ENCODE data around the gene ALDH1L1.
"Not testable (repeated sequence)": the region's sequence is repeated elsewhere in the genome, so short reads cannot be mapped to it uniquely, and the experiment has no call there.

The ALDH1L1 gene

DNA sequence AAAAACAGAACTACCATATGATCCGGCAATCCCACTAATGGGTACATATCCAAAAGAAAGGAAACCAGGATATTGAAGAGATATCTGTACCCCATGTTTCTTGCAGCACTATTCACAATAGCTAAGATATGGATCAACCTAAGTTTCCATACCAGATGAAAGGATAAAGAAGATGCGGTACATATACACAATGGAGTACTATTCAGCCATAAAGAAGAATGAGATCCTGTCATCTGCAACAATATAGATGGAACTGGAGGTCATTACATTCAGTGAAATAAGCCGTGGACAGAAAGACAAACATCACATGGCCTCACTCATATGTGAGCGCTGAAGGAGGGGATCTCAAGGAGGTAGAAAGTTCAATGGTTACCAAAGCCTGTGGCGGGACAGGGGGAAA, 99.4 kb downstream of the ALDH1L1 start:
- no peak for DNase-seq

DNA sequence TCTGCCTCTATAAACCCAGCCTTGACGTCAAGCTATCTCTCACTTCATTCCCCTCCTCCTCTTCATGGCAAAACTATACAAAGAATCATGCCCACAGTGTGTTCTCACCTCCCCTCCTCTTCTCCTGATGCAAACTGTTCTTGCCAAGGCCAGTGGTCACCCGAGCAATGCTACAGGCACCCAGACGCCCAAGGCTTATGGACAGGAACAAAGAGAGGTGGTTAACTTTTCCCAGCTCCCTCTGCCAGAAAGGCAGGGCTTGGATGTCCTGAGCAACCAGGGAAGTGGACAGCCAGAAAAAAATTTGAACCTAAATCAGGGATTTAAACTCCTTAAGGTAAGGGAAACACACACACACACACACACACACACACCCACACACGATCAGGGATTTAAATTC, 101.5 kb downstream of the ALDH1L1 start:
- no peak for DNase-seq

DNA sequence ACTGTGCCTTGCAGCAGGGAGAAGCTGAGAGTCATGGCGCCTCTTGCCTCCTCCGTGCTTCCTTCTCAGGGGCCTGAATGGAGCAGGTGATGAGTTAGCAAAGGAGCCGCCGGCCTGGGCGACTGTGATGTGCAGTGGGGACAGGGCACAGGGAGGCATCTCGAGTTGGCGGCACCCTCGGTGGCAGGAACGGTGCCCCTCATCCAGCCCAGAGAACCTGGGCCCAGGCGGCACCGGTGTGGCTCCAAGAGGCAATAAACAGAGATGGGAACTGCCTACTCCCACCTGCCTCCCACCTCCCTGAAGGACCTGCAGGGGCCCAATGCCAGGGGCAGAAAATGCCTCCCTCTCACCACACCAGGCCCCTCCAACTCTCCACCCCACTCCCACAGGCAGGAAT, 102.6 kb downstream of the ALDH1L1 start:
- DNase-seq: no peak

DNA sequence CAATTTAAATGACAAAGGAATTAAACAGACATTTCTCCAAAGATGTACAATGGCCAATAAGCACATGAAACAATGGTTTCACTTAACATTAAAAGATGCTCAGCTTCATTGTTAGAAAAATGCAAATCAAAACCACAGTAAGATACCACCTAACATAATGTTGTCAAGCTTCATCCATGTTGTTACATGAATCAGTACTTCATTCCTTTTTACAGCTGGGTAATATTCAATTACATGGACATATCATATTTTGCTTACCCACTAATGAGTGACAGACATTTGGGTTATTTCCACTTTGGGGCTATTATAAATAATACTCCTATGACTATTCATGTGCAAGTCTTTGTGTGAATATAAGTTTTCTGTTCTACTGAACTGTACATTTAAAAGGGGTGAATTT, 104.2 kb downstream of the ALDH1L1 start:
- no peak for DNase-seq

DNA sequence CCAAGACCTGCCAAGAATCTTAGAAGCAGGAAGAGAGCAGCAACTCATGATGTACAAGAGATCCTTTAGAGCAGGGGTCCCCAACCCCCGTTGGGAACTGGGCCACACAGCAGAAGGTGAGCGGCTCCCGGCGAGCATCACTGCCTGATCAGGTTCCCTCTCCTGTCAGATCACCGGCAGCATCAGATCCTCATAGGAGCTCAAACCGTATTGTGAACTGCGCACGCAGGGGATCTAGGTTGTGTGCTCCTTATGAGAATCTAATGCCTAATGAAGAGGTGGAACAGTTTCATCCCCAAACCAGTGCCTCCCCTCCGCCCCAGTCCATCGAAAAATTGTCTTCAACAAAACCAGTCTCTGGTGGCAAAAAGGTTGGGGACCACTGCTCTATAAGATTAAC, 110.2 kb downstream of the ALDH1L1 start:
- DNase-seq: no peak

DNA sequence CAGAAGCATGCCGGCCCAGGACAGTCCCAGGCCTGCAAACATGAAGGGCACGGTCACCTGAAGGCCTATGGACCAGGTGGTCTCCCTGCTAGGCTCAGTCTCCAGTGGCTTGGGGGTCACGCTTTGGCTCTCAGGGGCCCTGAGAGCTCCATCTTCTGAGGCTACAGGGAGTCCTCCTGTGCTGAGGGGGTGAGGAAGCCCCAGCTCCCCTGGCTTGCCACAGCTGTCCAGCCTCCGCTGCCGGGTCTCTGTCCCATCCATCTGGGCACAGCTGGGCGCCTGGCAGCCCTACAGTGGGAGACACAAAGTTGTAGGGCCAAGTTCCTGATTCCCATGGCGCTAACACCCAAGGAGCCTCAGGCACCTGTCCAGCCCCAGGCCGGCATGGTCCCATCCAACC, 112.4 kb downstream of the ALDH1L1 start:
- DNase-seq: no peak

DNA sequence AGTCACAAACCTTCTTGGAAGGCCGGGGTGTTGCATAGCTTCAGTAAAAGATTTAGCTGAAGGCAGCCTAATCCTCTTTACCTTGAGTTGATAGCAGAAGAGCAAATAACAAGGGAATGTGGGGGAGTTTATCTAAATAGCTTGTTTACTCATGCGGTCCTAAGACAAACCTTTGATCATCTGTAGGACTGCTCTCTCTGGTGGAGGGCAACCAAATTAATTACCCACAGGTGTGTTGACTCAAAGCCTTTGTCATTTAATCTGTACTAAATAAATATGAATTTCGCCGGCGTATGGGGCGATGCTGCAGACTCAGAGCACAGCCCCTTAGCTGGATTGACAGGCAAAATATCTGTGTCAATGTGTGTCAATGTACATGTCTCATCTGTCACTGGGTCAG, 113.7 kb downstream of the ALDH1L1 start:
- not testable (repeated sequence) for DNase-seq

DNA sequence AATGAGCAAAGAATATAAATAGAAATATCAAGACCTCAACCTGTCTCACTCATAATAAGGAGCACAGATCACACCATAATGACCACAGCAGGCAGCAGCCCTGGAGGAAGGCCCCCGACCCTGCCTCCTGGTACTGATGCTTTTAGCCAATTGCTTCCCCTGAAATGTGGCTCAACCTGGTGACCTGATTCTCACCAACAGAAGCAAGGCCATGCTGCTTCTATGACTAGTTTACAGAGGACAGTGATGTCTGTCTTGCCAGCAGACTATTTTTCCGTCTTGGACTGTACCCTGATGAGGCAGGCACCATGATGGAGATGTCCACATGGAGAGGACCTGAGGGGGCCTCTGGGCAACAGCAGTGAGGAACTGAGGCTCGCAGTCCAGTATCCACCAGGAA, 114.5 kb downstream of the ALDH1L1 start:
- no peak for DNase-seq

DNA sequence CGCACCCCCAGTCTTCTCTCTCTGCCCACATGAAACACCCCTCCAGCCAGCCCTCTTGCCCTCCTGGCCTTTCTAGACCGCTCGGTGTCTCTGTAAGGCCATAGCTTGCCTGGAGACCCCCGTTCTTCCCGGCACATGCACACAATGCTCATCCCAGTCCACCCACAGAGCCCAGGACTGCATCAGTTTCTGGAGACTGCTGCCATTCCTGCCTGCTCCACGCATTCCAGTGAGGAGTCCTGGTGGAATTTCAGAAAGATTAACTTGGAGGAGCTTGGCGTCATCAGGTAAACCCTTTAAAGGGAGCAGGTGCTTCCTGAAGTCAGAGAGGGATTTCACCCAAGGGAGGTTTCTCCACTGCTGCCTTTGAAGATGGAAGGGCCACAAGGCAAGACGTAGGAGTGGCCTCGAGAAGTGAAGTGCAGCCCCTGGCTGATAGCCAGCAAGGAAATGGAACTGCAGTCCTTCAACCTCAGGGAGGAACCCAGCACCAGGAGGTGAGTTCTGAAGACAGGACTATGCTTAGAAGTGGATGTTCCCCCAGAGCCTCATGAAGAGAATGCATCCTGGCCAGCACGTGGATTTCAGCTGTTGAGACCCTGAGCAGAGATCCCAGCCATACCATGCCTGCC, 115.6 kb downstream of the ALDH1L1 start:
- no peak for DNase-seq

DNA sequence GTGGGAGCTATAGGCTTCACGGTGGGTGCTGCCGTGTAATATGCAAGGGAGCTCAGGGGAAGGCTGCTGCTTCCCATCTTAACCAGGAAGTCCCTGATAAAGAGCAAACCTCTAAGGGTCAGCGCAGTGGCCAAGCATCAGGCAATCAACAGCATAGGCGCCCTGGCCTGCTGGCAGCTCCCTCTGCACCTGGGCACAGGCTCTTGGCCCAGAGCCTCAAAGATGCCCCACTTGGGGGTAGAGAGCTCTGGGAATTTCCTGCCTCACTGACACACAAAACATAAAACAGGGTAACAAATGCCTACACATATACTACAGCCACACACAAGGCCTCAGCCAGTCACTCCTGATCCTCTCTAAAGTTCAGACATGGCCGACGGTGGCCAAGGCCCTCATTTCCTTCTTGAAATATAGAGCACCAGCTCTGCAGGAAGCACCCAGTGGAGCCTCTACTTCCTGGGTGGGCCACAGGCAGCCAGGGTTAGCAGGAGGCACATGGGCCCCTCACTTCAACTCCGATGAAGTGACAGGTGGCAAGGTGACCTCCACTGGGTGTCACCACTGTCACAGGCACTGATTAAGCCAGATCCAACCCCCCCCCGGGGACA, 116.9 kb downstream of the ALDH1L1 start:
- DNase-seq: no peak

DNA sequence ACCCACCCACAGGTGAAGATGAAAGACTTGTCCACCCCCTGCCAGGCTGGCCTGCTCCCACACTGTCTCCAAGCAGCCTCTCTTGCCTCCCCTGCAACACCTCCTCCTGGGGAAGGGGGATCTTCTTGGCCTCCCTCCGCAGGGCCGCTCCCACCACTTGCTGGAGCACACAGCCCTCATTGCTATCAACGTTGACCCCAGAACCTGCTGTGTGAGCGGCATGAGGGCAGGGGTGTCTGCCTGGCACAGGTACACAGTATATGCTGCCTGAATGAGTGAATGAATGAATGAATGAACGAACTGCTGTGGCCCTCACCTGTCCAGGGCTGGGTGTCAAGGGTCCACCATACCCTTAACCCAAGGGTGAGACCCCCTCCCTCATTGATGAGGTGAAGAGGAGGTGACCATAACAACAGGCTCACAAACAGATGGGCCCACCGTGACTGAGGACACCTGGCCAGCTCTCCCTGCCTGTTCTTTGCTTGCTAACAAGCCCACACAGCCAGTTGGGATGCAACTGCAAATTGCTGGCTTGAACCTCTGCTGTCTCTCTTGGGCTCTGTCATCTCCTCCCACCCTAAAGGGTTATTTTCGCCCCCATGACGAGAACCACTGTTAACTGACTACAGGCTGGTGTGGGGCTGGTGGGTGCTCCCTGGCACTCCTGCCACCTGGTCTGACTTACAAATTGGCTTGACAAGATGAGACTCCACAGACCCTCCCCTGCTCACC, 118.9 kb downstream of the ALDH1L1 start:
- no peak for DNase-seq

DNA sequence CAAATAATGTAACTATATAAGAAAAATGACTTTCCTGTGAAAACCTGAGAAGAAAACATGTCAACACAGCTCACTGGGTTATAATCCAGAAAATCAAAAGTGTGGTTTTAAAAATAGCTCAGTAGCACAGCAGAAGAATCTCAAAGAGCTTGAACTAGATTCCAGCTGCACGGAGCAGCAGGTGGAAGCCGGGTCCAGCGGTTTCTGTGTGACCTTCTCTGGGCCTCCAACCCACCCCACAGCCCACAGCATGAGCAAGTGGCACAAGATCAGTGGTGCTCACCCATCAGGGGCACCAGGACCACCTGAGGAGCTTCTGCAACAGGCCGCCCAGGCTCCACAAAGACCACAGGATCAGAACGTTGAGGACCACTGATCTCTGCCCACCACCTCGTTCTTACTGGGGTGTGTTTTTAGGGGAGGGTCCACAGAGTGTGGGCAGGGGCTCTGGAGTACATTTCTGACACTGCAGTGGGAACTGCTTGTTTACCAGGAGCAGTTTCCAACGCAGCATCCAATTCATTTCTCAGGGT, 119.7 kb downstream of the ALDH1L1 start:
- DNase-seq: no peak

DNA sequence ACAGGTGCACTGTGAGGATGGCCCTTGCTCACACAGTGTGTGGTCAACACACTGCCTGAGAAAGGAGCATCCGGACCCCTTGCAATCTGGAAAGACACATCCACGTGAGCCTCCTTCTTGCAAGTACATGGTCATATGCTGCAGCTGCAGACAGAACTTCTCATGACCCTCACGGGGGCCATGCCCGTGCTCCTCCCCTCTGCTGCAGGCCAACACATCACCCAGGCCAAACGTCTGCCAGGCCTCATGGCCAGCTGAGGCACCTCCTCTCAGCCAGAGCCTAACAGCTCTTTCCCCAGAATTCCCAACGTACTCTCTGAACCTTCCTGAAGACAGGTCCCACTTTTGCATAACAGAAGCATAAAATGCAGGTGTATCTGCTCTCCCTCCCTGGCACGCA, 121.7 kb downstream of the ALDH1L1 start:
- no peak for DNase-seq

DNA sequence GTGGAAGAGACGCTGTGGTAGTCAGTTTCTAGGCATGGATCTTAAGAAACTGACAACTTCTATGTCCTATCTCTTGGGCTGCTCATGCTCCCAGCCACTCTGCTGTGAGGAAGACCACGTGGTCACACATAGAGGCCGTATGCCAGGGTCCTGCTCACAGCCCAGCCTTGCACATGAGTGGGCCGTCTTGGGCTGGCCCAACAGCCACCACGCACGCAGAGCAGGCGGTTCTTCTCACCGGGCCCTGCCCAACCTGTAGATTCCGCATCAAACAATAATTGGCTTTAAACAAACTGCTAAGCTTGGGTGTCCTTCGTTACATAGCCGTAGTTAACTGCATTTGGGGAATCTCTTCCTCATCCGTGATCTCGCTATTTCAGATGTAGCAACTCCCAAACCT, 122.5 kb downstream of the ALDH1L1 start:
- DNase-seq: no peak

DNA sequence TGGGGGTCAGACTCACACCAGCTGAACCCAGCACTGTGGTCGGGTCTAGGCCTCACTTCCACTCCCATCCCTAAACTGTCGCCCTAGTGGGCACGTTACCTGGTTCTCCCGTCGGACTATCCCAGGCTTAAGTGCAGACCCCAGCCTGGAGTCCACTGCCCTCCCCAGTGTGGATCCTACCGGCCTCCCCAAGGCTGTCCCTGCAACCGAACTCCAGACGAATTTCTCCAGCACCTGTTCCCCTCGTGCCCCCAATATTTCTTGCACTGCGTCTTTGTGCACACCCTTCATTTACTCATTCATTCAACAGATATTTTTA, 122.9 kb downstream of the ALDH1L1 start:
- DNase-seq: no peak

DNA sequence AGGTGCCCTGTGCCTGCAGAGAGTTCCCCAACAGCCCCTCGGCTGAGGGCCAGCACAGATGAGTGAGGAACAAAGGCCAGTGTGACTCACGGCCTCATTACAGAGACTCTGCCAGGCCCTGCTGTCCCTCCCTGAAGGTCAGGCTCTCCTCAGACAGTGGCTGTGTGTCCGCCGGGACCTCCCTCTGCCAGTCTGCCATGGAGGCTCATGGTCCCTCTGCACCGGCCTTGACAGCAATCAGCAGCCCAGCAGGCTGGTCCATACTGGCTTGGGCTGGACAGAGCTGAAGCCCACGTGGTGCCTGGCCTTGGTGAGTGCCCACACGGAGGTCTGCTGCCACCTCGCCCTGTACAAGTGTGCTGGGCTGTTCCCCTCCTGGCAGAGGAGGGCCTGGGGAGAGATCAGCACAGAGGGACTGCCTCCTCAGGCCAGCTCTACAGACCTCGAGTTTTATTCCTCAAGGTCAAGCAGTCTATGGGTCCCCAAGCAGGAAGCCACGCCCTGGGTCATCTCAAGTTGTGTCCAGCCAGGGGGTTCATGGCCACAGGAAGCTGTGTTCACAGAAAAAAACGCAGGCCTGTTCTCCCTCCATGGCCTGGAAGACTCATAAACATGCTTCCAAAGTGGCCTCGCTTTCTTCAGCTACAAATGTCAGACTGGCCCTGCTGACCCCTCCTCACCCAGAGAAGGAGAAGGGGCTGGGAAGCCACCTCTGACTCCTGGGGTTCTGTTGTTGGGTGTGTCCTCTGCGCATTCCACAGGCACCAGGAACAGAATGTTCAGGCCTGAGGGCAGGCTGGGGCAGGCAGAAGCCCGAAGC, 123.5 kb downstream of the ALDH1L1 start:
- DNase-seq: no peak

DNA sequence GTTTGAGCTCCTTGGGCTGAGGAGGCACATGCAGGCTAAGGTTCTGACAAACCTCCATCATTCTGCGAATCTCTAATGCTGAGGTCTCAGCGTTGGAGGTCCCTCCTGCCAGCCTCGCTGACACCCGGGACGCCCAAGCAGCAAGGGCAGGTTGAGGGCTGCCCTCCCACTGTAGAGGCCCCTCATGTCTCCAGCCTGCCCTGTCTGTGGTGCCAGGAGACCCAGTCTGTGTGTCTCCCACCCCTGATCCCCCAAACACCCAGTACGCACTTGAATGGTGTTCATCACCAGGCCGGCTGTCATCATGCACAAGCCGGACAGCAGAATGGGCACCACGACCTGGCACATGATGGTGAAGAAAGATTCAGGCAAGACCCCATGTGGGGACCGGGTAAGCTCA, 124.3 kb downstream of the ALDH1L1 start:
- no peak for DNase-seq

DNA sequence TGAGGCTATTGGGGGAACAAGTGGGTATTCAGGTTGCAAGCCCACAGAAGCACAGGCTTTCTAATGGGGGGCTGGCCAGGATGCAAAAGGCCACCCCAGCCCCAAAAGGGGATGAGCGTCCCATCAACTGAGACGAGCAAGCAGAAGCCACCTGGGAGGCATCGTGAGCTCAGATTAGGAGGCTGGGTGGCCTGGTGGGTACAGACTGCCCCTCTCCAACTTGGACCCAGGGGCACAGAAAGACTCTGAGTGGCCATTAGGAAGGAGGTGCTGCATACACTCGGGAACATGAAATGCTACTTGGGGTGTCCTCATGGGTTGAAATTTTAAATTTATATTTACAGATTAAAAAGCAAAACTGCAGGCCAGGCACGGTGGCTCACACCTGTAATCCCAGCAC, 125.5 kb downstream of the ALDH1L1 start:
- no peak for DNase-seq

DNA sequence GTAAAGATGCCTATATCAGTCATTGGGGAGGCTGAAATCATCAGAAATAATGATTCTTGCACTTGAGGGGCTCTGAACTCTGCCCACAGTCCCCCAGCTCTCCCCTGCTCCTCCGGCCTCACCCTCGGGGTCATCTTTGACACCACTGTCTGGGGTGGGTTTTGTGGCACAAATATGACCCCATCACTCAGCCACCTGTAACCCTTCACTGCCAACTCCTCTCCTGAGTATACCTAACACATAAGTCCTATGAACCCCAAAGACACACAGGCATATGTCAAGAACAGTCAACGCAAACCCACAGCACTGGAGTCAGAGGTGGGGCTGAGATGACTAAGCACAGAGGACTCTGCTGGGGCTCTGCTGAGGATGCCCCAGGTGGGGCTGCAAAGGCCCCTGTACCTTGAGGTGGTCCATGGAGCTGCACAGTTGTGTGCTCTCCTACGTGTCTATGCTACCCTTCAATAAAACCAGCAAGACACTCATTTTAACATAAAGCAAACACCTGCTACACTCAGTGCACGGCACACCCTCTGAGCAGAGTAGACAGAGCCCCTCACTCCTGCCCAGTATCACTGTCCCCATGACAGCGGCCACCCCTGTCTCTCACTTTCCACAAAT, 126.3 kb downstream of the ALDH1L1 start:
- DNase-seq: no peak
